H1 (cell line): ENCODE data around the gene PIGM. TPM values are rescaled to one million over a fixed set of nuclear protein-coding genes. Genes with fewer than 3 reads are reported as not detected.

Experiments
- CTCF ChIA-PET: fragments of 300-600 bp; sonication (Branson Sonifier 250); formaldehyde crosslinking; loops from one replicate; lab custom pipeline; 2021; ENCODE audit not compliant: partially characterized antibody; lab: Charles Lee
- POLR2A ChIA-PET: fragments of 300-600 bp; sonication (Branson Sonifier 250); formaldehyde crosslinking; loops from one replicate; lab custom pipeline; 2021; ENCODE audit warnings: inconsistent platforms; ENCODE audit not compliant: partially characterized antibody; lab: Charles Lee
- DNase-seq, 2 experiments: peaks; one replicate each; pipeline versions ENCODE4 v3.0.0 to v3.0.0-alpha.2; 2010 to 2022; ENCODE audit warnings: low spot score in 2 of 2, low read depth in 1 of 2, mixed read lengths in 1 of 2
- FAIRE-seq: peaks from 2 replicates; lab custom pipeline; 2011; peaks lifted over from hg19 to GRCh38; lab: Jason Lieb, UNC
- H2AFZ ChIP-seq: 2 replicates; pipeline ENCODE4 v1.8.1; 2012; ENCODE audit warnings: low read length, inconsistent platforms
- H2AK5ac ChIP-seq: 2 replicates; pipeline ENCODE4 v1.6.1; 2013; ENCODE audit warnings: low read depth, low read length
- H2BK120ac ChIP-seq: replicated peaks from 2 replicates; pipeline ENCODE3; 2013; ENCODE audit warnings: low read depth, low read length, inconsistent platforms
- H2BK12ac ChIP-seq: 2 replicates; pipeline ENCODE4 v1.6.1; 2013; ENCODE audit warnings: low read depth, low read length
- H2BK15ac ChIP-seq: 2 replicates; pipeline ENCODE4 v1.6.1; 2013; ENCODE audit warnings: low read length
- H2BK20ac ChIP-seq: 2 replicates; pipeline ENCODE4 v1.6.1; 2013; ENCODE audit warnings: low read length
- H2BK5ac ChIP-seq: 2 replicates; pipeline ENCODE4 v1.6.1; 2013; ENCODE audit warnings: low read depth, low read length
- H3K14ac ChIP-seq: 2 replicates; pipeline ENCODE4 v1.6.1; 2013; ENCODE audit warnings: inconsistent platforms; ENCODE audit not compliant: insufficient read length
- H3K18ac ChIP-seq: 2 replicates; pipeline ENCODE4 v1.6.1; 2013; ENCODE audit warnings: low read length; ENCODE audit errors: extremely low read depth
- H3K23ac ChIP-seq: 2 replicates; pipeline ENCODE4 v1.6.1; 2013; ENCODE audit warnings: inconsistent platforms; ENCODE audit not compliant: insufficient read length
- H3K23me2 ChIP-seq: 2 replicates; pipeline ENCODE4 v1.6.1; 2013; ENCODE audit warnings: low read depth, low read length
- H3K27ac ChIP-seq: 2 replicates; pipeline ENCODE4 v1.6.1; 2011; ENCODE audit warnings: low read depth, low read length, inconsistent platforms
- H3K27me3 ChIP-seq, 4 experiments: replicated peaks in 1 of 4; 1 replicate in 1 of 4; 2 replicates in 3 of 4; pipeline versions ENCODE4 v1.6.1 to v1.8.1; 2011 to 2013; ENCODE audit warnings: low read length in 3 of 4, mild to moderate bottlenecking in 3 of 4, inconsistent platforms in 2 of 4, mixed read lengths in 2 of 4, moderate library complexity in 1 of 4; ENCODE audit not compliant: control insufficient read depth in 3 of 4, insufficient read depth in 3 of 4; ENCODE audit errors: extremely low read depth in 1 of 4
- H3K36me3 ChIP-seq, 4 experiments: 2 replicates each; pipeline versions ENCODE4 v1.6.1 to v1.8.1; 2011 to 2013; ENCODE audit warnings: mild to moderate bottlenecking in 4 of 4, low read length in 3 of 4, moderate library complexity in 2 of 4, control low read depth in 1 of 4, inconsistent platforms in 1 of 4; ENCODE audit not compliant: insufficient read depth in 4 of 4, control insufficient read depth in 2 of 4
- H3K4ac ChIP-seq: replicated peaks from 2 replicates; pipeline ENCODE3; 2013; ENCODE audit warnings: low read length, low read depth, mixed read lengths, inconsistent platforms; ENCODE audit not compliant: insufficient read length
- H3K4me1 ChIP-seq, 4 experiments: replicated peaks in 1 of 4; 1 replicate in 1 of 4; 2 replicates in 3 of 4; pipeline versions ENCODE4 v1.6.1 to v1.8.1; 2011 to 2013; ENCODE audit warnings: low read length in 3 of 4, inconsistent platforms in 2 of 4, mixed read lengths in 1 of 4; ENCODE audit not compliant: insufficient read depth in 4 of 4, control insufficient read depth in 3 of 4
- H3K4me2 ChIP-seq, 2 experiments: 2 replicates each; pipeline versions ENCODE4 v1.6.1 to v1.8.1; 2011 to 2013; ENCODE audit warnings: low read depth in 2 of 2, low read length in 2 of 2, control low read depth in 1 of 2, inconsistent platforms in 1 of 2, mild to moderate bottlenecking in 1 of 2; ENCODE audit not compliant: insufficient read depth in 1 of 2
- H3K4me3 ChIP-seq, 4 experiments: fragments of 200-600, 300-600 bp in 1 of 4; sonication (generic), shearing (Covaris generic), sonication (Bioruptor Twin) in 1 of 4; 2 replicates each; pipeline versions ENCODE4 v1.5.1 to v1.8.1; 2011 to 2016; ENCODE audit warnings: low read length in 4 of 4, low read depth in 3 of 4, control low read depth in 2 of 4, inconsistent platforms in 2 of 4, mild to moderate bottlenecking in 2 of 4, mixed read lengths in 1 of 4, moderate library complexity in 1 of 4; ENCODE audit not compliant: insufficient read depth in 2 of 4; ENCODE audit errors: extremely low read depth in 1 of 4
- H3K56ac ChIP-seq: replicated peaks from 2 replicates; pipeline ENCODE3; 2013; ENCODE audit warnings: low read depth, mild to moderate bottlenecking, mixed read lengths, low read length, inconsistent platforms; ENCODE audit not compliant: insufficient read length
- H3K79me1 ChIP-seq: 2 replicates; pipeline ENCODE4 v1.6.1; 2013; ENCODE audit warnings: low read depth, low read length, control low read depth
- H3K79me2 ChIP-seq, 2 experiments: 2 replicates each; pipeline versions ENCODE4 v1.6.1 to v1.8.1; 2012 to 2013; ENCODE audit warnings: low read length in 2 of 2, mild to moderate bottlenecking in 2 of 2, inconsistent platforms in 1 of 2; ENCODE audit not compliant: insufficient read depth in 2 of 2, control insufficient read depth in 1 of 2
- H3K9ac ChIP-seq, 4 experiments: replicated peaks in 1 of 4; 1 replicate in 1 of 4; 2 replicates in 3 of 4; pipeline versions ENCODE4 v1.6.1 to v1.8.1; 2011 to 2013; ENCODE audit warnings: low read depth in 3 of 4, low read length in 3 of 4, control low read depth in 2 of 4, mild to moderate bottlenecking in 2 of 4, moderate library complexity in 2 of 4, inconsistent platforms in 1 of 4; ENCODE audit errors: extremely low read depth in 1 of 4
- H3K9me3 ChIP-seq, 2 experiments: 2 replicates each; pipeline versions ENCODE4 v1.6.1 to v1.8.1; 2012 to 2013; ENCODE audit warnings: mild to moderate bottlenecking in 2 of 2, moderate library complexity in 2 of 2, control low read depth in 1 of 2, inconsistent platforms in 1 of 2, low read depth in 1 of 2, low read length in 1 of 2, mixed read lengths in 1 of 2; ENCODE audit not compliant: insufficient read depth in 2 of 2
- H4K20me1 ChIP-seq, 2 experiments: replicated peaks in 1 of 2; 2 replicates each; pipeline versions ENCODE3 to v1.8.1; 2011 to 2013; ENCODE audit warnings: inconsistent platforms in 2 of 2, low read length in 2 of 2, mild to moderate bottlenecking in 1 of 2; ENCODE audit not compliant: insufficient read depth in 2 of 2, control insufficient read depth in 1 of 2
- H4K5ac ChIP-seq: 2 replicates; pipeline ENCODE4 v1.6.1; 2013; ENCODE audit warnings: low read length, low read depth, mixed read lengths, inconsistent platforms; ENCODE audit not compliant: insufficient read length
- H4K8ac ChIP-seq: 2 replicates; pipeline ENCODE4 v1.8.0; 2013; ENCODE audit warnings: mild to moderate bottlenecking, moderate library complexity, low read length, inconsistent platforms; ENCODE audit not compliant: insufficient read depth; ENCODE audit errors: extremely low read depth
- H4K91ac ChIP-seq: replicated peaks from 2 replicates; pipeline ENCODE3; 2013; ENCODE audit warnings: low read length, mixed read lengths, inconsistent platforms; ENCODE audit not compliant: insufficient read length
- BCL11A ChIP-seq, 2 experiments: IDR thresholded peaks; one replicate each; pipeline ENCODE4 v1.6.1; 2011; ENCODE audit warnings: low read depth in 2 of 2, low read length in 2 of 2, mild to moderate bottlenecking in 2 of 2
- CBX8 ChIP-seq: fragments of 300-800, 300-1000 bp; sonication (generic); IDR thresholded peaks from 2 replicates; pipeline ENCODE4 v1.7.1; 2016; ENCODE audit warnings: low read depth, low read length, borderline replicate concordance
- CHD2 ChIP-seq: IDR thresholded peaks from 2 replicates; pipeline ENCODE4 v1.6.1; 2012; ENCODE audit warnings: low read length, improper control_type of control experiment
- CREB1 ChIP-seq: IDR thresholded peaks from 2 replicates; pipeline ENCODE4 v1.6.1; 2012; ENCODE audit warnings: inconsistent platforms
- EZH2 ChIP-seq: fragments of 200-600 bp; sonication (generic); IDR thresholded peaks from 2 replicates; pipeline ENCODE4 v1.7.1; 2012; ENCODE audit warnings: low read depth, mild to moderate bottlenecking, moderate library complexity, low read length, inconsistent platforms; ENCODE audit not compliant: severe bottlenecking
- HDAC6 ChIP-seq: IDR thresholded peaks from one replicate; pipeline ENCODE4 v1.7.1; 2012; ENCODE audit warnings: low read depth, mild to moderate bottlenecking, inconsistent platforms, low read length, moderate library complexity
- KDM4A ChIP-seq: IDR thresholded peaks from one replicate; pipeline ENCODE4 v1.7.1; 2012; ENCODE audit warnings: low read depth, mild to moderate bottlenecking, moderate library complexity, low read length, inconsistent platforms; ENCODE audit not compliant: severe bottlenecking
- POLR2AphosphoS5 ChIP-seq: IDR thresholded peaks from 2 replicates; pipeline ENCODE4 v1.6.1; 2011; ENCODE audit warnings: low read depth, low read length
- POU5F1 ChIP-seq: IDR thresholded peaks from 2 replicates; pipeline ENCODE4 v1.6.1; 2011; ENCODE audit warnings: low read depth, mild to moderate bottlenecking, low read length, moderate library complexity
- SIRT6 ChIP-seq: IDR thresholded peaks from one replicate; pipeline ENCODE4 v1.7.1; 2012; ENCODE audit warnings: low read length, inconsistent platforms
- SRF ChIP-seq: IDR thresholded peaks from 2 replicates; pipeline ENCODE4 v1.6.1; 2011; ENCODE audit warnings: mild to moderate bottlenecking, low read depth, low read length, moderate library complexity
- TBP ChIP-seq: IDR thresholded peaks from 2 replicates; pipeline ENCODE4 v1.6.1; 2011; ENCODE audit warnings: low read depth, low read length, improper control_type of control experiment
- WGBS, 2 experiments: shearing (Covaris generic) in 1 of 2; methylation state at CpG; one replicate each; pipeline versions ENCODE4 v1.1.6 to v1.1.7; 2013 to 2015; ENCODE audit warnings: low lambda C conversion rate in 2 of 2, mixed read lengths in 2 of 2, inconsistent platforms in 1 of 2, low coverage in 1 of 2, missing lambda C conversion rate in 1 of 2; ENCODE audit not compliant: insufficient replicate concordance in 2 of 2, insufficient coverage in 1 of 2, insufficient read length in 1 of 2; ENCODE audit errors: extremely low coverage in 1 of 2, missing lambda C conversion rate in 1 of 2; 5-methylcytosine and 5-hydroxymethylcytosine counted together
- polyA plus RNA-seq, 7 experiments: library from polyadenylated mRNA; depleted of rRNA in 3 of 7; stranded (reverse) in 5 of 7; unstranded in 2 of 7; fragments of >200 nt in 5 of 7; fragments of 200-250 nt in 2 of 7; gene quantifications; 1 replicate in 5 of 7; 2 replicates in 1 of 7; 4 replicates in 1 of 7; pipeline versions ENCODE4 v1.2.1 to v1.2.3, GENCODE V29; 2011 to 2013; ENCODE audit warnings: missing spikeins in 2 of 7, mixed read lengths in 2 of 7
- total RNA-seq: library from RNA; stranded (reverse); fragmentation: NEBNext Ultra II Directional; extraction: Animal tissue kit (Norgen Biotek cat#: 25700); gene quantifications from 2 replicates; pipeline ENCODE4 v1.2.1, GENCODE V29; 2021
- TF ChIP-seq, protein P1 (sequence below): IDR thresholded peaks from 2 replicates; pipeline ENCODE4 v1.6.1; 2011; ENCODE audit warnings: low read depth, mild to moderate bottlenecking, low read length; ENCODE audit not compliant: insufficient read depth

Gene PIGM
- total and polyA plus RNA-seq, 2 of the 8 experiments (the other 6 are each of a cell fraction or from before 2014, with no cell fraction given) = 5.4 to 6.0 TPM

GRCh38 chr1:159982280-159982679 is 49.5 kb downstream of the PIGM start:
- Histone ChIP-seq H4K8ac (no peak overlapping the region), H2BK15ac (no peak overlapping the region), H3K23me2 (no peaks in the 10 kb centered on the region), H3K79me1 (no peaks in the 10 kb centered on the region), H3K4me2 (no peak overlapping the region), H2BK12ac (no peak overlapping the region), H4K91ac (no peak overlapping the region), H4K5ac (no peak overlapping the region), H3K27ac (no peak overlapping the region), H3K9me3 (peaks cover 0 to 5% of the 10 kb centered on the region in 2 experiments; a peak in 1 of 4 replicates), H3K4me3 (no peak overlapping the region), H2BK20ac (no peak overlapping the region), H2AK5ac (no peak overlapping the region), H3K79me2 (no peaks in the 10 kb centered on the region), H2BK5ac (no peak overlapping the region), H3K4me1 (0 out of 7 replicates have a peak, but pooled peaks cover 0 to 2% (median 0%) of the 10 kb centered on the region in 4 experiments), H3K14ac (no peak overlapping the region), H3K27me3 (peaks cover 0 to 2% (median 0%) of the 10 kb centered on the region in 4 experiments; a peak in 1 of 7 replicates), H3K9ac (no peak overlapping the region), H3K36me3 (no peaks in the 10 kb centered on the region), H2BK120ac (no peak overlapping the region), H3K18ac (no peak overlapping the region), H2AFZ (no peak overlapping the region), H3K4ac (no peak overlapping the region), H3K23ac (no peak overlapping the region), H4K20me1 (no peaks in the 10 kb centered on the region), H3K56ac (no peak overlapping the region)
- ChIA-PET POLR2A (interaction anchor here (0.9 kb wide), 1 partner anchor 36 kb away, joined by 3 read pairs; the partner anchor contains the start of gene IGSF9), CTCF (interaction anchor here (0.7 to 3.4 kb wide), 3 partner anchors 25 to 96 kb away, joined by 3 to 20 read pairs (median 3); no protein-coding TSS in a partner anchor)
- DNase-seq (no peak), FAIRE-seq (no peak)
- 76 to 100% methylated on average over 1 to 6 of the region's 6 CpGs for WGBS, 2 experiments
- TF ChIP-seq KDM4A (no peak), CHD2 (no peak), CREB1 (no peak), SRF (no peak), POLR2AphosphoS5 (no peak), POU5F1 (no peak), HDAC6 (no peak), CBX8 (no peak), TBP (no peak), SIRT6 (no peak), BCL11A (IDR thresholded peaks at IDR 0.05; ENCODE audit: low read depth in 2 of 2, low read length in 2 of 2) (no peak), EZH2 (no peak)
- TF ChIP-seq, protein P1, sequence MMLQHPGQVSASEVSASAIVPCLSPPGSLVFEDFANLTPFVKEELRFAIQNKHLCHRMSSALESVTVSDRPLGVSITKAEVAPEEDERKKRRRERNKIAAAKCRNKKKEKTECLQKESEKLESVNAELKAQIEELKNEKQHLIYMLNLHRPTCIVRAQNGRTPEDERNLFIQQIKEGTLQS = no peak
